HG02759 (cell line): ENCODE data around the gene ADIPOR2.

Experiments
- ATAC-seq: cut with Tn5 transposase; IDR thresholded peaks from one replicate; pipeline ENCODE4 v1.9.1; 2021; ENCODE audit warnings: mild to moderate bottlenecking, moderate library complexity; ENCODE audit not compliant: unreplicated experiment

Gene ADIPOR2

DNA sequence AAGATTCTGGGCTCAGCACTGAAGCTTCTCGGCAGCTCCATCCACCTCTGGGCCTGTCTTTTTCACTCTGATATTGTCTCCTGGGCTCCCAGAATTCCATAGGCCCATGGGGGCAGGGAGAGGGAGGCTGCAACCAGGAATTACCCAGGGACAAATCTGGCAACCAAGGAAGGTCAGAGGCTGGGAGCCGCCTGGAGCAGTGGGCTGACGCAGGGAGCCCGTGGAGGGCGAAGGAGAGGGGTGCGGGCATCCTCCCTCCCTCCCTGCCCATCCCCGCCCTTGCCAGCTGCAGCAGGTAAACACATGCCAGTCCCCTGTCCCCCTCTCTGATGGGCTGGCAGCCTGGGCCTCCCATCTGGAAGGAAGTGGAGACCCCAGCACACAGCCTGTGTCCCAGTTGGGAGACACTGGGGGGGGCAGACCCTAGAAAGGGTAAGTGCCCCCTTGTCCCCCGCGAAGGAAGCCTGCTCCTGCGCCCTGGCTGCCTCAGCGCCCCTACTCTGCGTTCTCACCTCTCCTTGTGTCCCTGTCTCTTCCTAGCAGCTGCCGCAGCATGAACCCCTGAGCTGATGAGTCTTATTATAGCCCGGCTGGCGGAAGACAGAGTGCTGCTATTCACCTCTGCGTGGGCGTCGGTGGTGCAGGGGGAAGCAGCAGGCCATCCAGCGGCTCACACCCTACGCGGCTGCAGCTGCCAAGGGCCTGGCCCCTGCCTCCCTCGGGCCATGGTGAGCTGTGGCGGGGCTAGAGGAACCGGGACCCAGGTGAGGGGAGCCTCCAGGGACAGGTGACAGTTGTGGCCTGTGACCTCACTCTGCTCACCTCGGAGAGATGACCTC lies 136.2 kb downstream of the ADIPOR2 start:
- no peak for ATAC-seq

DNA sequence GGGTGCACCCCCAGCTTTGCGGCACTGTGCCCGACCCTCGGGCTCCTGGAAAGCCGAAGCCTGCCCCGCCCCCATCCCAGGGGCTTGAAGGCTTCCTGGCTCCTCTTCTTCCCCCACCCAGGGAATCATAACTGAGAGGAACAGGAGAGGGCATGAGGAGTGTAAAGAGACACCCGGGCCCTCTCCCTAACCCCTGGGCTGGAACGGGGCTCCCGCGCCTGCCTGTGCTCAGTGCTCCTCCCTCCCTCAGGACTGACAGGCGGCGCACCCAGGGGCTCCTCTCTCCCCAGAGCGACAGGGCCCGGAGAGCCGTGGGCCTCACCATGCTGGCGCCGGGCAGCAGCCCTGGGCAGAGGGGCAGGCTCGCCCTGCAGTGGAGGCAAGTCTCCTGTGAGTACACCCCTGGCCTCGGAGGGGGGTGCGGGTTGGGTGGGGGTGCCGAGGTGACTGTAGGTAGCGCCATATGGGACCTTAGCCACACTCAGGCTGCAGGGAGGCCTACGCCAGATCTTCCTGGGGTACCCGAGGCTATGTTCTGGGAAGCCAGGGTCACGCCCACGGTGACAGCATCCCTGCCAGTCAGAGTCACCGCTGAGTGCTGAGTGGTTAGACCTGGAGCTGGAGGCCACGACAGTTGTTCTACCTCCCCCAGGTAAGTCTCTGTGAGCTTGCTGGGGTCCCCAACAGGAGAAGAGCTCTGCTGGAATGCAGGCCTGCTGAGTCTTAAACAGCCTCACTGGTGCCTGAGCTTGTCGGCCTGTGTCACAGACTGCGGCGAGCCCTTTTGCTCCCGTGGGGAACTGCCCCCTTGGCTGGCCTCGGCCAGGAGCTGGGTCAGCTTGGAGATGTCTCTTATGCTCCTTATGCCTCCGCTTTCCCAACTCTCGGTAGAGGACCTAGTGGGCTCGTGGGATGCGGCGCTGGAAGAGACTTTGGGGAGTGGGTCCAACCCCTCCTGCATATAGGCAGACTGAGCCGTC lies 137.2 kb downstream of the ADIPOR2 start:
- ATAC-seq = no peak

DNA sequence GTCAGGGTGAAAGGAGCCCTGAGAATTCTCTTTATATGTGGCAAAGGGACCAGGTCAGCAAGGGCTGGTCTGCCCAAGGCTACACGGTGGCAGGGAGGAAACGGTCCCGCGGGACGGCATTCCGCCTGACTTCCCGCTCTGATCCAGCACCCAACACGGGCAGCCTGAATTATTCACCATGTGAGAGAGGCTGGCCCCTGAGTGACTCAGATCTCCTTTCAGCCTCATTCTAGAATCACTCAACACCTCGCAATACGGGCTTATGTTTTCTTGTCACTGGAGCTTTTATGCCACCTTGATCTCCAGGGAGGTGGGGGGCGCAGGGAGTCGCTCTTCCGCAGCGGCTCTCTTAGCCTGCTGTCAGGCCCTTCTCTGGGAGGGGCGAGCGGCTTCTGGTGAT lies 138.0 kb downstream of the ADIPOR2 start:
- no peak for ATAC-seq

DNA sequence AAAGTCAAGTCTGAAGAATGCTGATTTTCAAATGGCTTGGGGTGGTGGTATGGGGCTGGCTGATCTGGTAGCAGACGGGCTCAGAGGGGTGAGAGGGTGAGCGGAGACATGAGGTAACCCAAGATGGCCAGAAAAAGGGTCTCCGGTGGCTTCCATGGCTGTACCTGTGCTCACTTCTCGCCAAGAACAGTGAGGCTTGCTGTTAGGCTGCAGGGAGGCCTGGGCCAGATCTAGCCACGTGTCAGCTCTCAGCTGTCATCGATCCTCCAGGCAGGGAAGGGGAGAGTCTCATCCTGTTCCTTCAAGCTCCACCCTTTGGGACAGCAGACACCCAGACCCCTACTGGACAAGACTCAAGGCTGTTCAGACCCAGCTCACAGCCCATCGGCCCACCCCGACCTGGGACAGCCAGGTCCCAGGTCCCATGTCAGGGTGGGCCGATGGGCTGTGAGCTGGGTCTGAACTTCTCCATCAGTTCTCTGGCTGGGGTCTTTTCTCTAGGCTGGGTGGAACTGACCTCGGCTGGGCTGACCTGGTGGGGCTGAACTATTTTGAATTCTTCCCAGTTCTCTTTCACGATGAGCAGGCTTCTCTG lies 138.5 kb downstream of the ADIPOR2 start:
- ATAC-seq = no peak

DNA sequence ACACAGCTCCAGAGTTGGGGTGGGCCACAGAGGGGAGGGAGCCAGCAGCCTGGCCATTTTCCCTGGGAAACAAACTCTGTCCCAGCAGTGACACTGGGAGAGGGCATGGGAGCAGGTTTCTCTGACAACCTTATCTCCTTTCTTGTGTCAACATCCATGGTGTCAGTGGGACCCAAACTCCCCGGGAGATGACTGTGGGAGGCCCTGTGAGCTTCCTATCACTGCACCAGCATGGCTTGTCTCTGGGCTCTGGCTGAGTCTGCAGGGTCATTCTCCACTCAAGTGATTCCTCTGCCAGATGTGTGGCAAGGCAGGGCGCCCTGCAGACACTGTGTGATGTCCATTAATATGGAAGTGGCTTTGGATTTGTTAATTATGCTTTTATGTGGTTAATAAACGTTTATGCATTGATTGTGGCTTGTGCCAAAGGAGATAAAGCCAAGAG lies 139.6 kb downstream of the ADIPOR2 start:
- no peak for ATAC-seq

DNA sequence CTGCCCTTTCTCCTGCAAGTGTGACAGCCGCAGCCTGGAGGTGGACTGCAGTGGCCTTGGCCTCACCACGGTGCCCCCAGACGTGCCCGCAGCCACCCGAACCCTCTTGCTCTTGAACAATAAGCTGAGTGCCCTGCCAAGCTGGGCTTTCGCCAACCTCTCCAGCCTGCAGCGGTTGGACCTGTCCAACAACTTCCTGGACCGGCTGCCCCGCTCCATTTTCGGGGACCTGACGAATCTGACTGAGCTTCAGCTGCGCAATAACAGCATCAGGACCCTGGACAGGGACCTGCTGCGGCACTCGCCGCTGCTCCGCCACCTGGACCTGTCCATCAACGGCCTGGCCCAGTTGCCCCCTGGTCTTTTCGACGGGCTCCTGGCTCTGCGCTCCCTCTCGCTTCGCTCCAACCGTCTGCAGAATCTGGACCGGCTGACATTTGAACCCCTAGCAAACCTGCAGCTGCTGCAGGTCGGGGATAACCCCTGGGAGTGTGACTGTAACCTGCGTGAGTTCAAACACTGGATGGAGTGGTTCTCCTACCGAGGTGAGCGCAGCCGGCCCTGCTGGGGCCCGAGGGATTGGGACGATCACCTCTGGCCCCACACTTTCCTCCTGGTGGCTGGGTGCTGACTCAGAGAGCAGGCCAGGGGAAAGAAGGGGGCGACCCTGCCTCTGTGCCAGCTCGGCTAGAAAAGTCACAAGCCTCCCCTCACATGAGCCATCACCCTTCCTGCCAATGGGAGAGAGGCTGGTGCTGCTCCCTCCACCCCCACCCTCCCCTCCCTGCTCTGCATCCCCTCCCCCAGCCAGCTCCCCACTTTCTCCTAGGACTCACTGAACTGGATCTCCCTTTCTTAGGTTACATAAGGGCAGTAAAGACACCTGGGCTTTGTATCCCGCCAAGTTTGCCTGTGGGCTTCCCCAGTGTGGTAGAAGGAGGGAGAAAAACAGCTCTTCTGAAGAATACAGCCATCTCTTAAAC lies 140.4 kb downstream of the ADIPOR2 start:
- ATAC-seq = no peak

DNA sequence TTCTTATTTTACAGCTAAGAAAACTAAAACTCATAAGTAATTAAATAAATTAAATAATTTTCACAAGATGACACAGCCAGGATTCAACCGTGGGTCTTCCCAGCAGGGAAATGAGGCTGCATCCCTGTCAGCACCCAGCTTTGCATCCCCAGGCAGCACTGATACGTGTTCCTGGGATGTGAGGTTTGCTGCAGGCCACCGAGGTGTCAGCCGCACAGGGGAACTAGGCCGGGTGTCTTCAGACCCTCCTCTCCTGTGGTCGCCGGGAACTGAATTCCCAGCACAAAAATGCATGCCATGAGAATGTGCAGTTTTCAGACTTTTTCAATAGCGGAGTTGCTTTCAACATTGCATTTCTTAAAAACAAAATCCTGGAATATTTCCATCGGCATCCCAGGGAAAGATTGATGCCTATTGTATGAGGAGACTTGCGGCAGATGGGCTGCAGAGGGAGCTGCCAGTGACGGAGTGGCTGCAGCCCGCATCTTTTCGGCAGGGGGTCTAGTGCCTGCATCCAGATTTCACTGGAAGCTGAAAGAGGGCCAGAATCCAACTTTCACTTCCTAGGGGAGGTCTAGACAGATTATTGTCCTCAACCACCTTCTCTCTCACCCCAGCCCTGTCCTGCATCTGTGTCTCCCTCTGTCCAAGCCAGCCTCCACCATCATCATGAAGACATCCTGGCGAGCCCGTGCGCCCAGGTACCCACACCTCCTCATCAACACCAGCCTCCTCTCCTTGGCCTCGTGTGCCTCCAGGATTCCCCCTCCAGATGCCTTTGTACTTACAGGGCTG lies 142.1 kb downstream of the ADIPOR2 start:
- ATAC-seq = no peak

DNA sequence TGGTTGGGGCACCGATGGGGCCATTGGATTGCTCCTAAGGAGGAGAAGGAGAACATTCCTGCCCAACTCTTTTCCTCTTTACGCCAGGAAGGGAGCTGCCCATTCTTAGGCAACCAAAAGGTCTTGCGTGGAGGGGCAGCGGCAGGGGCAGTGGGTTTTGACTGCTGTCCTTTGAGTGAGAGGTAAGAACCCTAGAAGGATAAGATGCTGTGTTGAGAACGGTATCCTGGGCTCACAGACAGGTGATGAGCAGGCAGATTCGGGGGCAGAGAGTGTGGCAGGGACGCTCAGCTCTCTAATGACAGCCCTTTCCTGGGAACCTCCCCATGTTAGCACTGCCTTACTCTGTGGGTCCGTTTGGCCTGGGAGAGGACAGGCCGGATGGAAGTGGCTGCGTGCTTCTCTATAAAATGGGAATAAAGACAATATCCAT lies 142.7 kb downstream of the ADIPOR2 start:
- no peak for ATAC-seq

DNA sequence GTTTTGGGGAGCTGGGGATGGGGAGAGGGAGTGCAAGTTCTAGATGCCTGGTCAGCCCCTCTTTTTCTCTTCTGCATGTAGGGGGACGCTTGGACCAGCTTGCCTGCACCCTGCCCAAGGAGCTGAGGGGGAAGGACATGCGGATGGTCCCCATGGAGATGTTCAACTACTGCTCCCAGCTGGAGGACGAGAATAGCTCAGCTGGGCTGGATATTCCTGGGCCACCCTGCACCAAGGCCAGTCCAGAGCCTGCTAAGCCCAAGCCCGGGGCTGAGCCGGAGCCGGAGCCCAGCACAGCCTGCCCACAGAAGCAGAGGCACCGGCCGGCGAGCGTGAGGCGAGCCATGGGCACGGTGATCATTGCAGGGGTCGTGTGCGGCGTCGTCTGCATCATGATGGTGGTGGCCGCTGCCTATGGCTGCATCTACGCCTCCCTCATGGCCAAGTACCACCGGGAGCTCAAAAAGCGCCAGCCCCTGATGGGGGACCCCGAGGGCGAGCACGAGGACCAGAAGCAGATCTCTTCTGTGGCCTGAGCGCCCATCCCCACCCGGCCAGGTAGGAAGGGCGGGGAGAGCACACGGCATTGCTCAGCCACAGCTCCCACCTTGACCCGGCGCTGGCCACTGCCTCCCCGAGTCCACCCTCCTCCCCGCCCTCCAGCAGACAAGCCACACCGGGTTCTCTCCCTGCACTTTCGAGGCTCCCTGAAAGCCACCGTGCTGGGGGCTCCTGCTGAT lies 143.5 kb downstream of the ADIPOR2 start:
- no peak for ATAC-seq

DNA sequence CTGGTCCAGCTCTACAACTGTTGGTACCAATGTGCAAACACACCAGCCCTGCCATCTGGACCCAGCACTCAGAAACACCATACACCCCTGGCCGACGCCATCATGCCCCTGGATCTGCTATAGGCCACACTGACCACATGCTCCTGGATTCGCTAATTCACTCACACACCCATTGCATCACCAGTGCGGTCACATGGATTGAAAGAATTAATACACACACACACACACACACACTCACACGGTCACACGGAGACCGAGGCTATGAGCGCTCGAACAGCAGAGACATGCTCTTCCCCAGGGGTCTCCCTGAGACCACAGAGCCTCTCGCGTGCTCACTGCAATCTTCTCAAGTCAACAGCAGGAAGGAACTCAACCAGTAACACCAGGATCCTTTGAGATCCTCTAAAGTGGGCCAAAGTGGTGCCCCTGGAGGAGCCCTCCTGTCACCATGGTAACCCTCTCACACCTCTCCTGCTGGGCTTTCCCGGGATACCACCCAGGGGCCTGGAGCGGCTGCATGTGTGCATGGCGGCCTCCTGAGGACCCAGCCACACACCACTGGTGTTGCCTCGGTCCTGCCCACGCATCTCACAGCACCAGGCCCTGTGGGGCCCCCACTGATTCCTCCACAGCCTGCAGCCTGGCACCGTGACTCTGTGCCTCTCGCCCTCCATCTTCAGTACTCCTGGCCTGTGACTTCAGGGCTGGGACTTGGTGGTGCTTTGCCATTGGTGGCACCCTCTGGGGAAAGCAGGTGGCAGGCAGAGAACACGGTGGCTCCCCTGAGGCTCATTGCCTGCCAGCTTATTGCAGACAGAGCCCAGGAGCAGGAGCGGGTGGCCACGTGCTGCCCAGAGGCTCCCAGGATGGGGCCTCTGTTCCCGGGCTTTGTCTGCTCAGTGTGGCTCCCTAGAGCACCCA lies 144.6 kb downstream of the ADIPOR2 start:
- ATAC-seq = no peak

DNA sequence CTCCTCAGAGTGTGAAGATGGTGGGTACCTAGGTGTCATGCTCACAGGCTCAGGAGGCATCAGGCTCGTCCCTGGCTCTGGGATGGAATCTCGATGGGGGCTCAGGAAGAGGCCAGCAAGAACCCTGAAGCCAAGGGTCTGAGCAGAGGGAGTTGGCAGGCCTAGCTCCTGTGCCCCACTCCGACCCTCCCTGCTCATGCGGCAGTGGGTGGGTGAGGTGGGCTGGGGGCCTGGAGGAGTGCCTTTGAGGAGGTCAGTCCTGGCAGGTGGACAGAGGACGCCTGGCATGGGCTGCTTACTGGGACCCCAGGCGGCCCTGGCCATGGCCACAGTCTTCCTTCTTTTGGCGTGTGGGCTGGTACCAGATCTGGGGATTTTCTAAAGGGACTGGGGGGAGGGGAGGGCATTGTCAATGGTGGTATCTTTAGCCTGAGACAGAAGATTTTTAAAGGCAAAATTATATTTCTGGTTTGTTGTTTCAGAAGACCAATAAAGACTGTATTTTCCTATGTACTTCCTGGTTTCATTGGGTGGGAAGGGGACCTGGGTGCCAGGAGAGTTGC lies 145.5 kb downstream of the ADIPOR2 start:
- no peak for ATAC-seq

DNA sequence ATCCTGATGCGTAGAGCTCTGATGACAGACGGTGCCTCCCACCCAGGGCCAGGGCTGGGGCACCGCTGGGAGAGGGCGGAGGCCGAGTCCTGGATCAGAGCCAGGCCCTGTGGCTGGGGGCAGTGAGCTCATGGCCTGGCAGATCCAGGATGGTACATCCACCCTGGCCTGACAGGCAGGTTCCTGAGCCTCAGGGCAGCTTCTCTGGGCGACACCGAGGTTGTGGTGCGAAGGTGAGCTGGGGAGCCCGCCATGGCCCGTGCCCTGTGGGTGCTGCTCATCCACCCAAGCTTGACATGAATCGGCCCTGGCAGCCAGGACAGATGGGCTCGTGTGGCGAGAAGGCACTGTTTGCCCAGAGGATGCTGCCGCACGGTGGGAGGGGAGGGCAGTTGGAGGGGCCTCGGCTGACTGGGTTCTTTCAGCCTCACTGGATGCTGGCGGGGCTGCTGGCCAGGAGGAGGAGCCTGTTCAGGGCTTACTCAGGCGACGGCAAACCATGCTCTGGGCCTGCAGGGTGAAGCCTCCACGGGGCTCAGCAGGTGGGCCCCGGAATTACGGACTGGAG lies 146.1 kb downstream of the ADIPOR2 start:
- ATAC-seq = no peak

DNA sequence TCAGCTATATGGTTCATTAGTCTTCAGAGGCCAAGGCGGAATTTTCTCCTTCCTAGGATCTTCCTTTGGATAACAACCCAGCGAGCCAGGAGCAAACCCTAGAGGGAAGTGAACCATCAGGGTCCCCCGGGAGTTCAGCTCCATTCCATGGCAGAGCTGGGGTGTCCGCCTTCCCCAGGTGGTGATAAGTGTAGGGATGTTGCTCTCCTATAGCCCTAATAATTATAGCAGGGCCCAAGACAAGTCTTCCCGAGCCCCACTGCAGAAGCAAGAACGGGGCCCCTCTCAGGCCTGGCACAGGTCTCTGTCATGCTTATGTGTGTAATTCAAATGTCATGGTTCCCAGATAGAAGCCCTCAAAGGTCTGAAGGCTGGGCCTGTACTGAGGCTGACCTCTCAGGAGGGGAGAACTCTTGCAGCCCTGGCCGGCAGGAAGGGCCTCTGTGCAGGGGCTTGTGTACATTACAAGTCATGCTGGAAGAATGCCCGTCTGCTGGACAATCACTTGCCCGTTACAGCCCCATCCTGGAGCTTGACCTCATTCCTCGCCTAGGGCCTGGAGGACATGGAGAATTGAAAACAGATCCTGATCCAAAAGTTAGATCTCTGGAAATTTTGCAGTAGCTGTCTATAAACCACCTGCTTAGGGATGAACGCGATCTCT lies 146.8 kb downstream of the ADIPOR2 start:
- no peak for ATAC-seq
